ENCODE data around the gene PTPRE.
"Not testable (repeated sequence)": the region's sequence is repeated elsewhere in the genome, so short reads cannot be mapped to it uniquely, and the experiment has no call there.

PTPRE gene

DNA sequence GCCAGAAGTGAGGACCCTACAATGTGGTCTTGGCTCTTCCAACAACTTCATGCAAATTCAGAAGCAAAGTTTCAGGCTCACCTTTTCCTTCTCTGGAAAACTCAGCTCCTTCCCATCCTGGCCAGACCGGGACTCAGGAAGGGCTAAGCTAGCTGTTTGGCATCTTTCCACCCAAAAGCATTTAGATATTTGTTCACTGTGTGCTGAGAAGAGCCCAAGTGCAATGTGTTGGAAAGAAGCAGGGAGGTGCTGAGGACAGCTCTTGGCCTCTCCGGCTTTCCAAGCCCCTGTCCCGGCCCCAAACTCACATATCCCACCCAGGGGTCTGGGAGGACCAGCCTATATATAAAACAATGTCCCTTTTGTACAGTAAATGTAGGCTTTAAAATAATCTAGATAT is 174.8 kb downstream of the PTPRE start:
- no peak for DNase-seq

DNA sequence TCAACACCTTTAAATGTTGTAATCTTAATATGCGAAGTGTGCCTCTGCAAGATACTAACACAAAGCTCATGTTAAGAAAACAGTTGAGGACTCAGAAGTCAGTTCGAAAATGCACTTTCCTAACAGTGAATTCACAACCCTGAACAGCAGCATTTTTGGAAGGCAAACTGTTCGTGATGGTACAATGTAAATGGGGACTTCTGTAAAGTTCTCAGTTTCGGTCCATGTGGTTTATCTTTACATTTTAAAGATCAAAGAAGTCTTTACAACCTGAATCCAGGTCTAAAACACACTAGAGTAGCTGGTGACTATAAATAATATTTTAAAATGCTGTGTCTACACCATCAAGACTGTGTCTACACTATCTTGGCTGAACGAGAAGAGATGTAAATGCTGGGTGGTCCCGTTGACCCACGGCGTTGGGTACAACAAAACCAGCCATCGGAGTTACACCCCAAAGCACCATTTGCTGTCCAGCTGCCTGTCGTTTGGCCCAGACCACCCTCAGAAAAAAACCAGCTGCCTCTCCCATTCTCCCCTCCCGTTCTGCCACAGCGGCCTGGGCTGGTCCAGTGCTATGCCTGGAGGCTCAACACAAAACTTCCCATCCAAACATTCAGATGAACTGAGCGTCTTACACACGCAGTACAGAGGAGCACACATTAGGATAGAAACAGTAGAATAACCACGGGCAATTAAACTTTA is 176.4 kb downstream of the PTPRE start:
- DNase-seq = no peak

- no peak for DNase-seq
These were observed 177.5 kb downstream of the PTPRE start for GRCh38 chr10:128084364-128084763.

DNA sequence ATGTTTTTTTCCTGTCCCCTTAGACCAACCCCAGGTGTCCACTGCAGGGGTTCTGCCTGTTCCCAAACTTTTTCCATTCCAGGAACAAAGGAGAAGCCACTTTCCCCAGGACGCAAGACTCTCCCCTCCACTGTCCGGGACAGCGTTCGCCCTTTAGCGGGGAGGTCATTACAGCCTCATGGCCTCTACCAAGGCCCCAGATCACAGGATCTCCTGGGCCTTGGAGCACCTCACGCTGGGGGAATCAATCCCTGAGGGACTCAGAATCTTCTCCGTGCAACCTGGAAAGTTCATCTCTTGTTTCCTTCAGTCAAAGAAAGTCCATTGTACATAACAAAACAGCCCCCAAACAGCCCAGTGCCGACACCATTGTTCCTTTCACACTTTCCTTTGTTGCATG is 178.1 kb downstream of the PTPRE start:
- DNase-seq = no peak

DNA sequence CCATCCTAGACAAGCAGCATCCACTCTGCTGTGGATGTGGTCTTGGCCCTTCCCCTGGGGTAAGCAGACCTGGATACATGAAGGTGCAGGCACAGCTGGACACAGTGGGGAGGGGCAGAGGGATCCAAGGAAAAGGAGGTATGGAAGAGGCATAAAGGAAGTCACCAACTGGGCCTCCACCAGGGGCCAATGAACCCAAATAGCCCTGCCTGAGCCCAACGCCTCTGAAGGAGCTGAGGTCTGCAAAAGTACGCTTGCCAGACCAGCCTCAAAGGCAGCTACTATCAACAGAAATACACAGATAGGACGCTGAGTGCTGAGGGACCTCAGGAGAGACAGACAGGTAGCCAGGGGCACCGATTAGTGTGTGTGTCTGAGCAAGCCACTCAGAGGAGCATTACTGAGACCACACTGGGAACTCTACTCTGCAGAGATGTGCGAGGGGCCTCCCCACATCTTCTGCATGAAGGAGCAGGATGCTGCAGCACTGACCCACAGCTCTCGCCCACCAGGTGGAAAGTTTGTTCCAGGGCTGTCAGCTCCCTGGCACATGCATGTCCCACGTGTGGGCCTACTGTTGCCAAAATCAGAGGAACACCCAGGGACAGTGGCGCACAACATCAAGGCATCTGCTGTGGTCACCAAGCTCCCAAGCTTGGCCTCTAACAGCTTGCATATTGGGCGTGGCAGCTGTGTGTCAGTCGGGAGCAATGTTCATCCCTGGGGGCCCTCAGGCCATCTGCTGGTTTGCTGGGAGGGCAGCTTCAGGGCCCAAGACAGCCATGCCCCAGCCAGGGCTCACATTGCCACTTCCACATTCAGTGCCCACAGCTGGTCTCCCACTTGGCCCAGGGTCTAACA is 179.3 kb downstream of the PTPRE start:
- no peak for DNase-seq

DNA sequence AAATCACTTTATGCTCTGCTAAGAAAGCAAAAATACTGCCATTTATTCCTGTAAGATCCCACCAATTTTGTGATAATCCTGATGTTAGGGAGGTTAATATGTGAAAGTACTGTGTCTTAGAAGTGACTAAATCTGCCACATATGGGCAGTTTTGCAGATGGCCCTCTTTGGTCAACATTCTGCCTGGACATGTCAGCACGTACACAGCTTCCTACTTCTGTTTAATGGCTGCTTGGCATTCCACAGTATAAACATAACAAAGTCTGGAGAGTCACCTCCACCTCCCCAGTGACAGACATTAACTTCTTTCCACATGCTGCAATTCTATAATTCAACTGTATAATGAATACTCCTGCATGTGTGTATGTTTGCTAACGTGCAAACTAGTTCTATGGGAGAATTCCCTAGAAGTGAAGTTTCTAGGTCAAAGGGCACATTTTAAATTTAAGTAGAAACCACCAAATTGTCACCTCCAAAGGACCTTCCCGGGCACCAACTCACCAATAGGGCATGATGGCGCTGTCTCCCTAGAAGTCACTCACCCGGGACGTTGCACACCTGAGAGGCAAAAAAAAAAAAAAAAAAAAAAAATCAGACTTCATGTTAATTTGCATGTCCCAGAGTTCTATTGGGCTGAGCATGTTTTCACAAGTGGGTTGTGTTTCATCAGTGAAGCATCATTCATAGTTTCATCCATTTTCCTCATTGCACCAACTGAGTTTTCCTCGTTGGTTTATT is 180.4 kb downstream of the PTPRE start:
- DNase-seq = no peak

DNA sequence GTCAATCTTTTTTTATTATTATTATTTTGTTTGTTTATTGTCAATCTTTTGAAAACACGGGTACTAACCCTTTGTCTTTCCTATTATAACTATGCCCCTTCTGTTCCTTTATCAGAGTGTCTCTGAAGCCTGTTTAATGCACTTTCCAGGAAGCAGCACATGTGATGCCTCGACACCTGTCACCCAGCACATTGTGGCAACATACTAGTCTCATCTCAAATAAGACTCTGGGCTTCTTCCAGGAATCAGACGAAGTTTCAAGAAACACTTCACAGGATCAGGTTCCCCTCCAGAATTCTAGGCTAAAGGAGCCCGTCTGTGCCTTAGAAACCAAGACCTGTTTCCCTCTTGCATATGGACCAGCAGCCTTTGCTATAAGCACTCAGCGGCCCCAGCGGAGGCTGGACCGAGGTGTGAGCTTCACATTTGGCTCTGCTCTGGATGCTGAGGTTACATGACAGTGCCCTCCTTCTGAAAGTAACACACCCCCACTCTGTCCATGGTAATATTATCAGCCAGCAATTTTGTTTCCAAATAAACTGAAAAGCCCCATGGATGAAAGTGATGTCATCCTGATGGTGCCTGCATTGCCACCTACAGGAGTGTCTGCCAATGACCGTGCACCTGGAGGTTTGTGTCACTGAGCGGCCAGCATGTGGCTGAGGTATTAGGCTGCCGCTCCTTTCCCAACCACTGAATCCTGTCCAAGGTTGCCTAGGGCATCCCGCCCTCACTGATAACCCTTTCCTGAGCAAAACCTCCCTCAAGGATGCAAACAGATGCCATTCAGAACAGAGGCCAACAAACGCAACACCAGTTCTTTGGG is 181.2 kb downstream of the PTPRE start:
- DNase-seq = peak in 1 of 2 donors; percentile 24

DNA sequence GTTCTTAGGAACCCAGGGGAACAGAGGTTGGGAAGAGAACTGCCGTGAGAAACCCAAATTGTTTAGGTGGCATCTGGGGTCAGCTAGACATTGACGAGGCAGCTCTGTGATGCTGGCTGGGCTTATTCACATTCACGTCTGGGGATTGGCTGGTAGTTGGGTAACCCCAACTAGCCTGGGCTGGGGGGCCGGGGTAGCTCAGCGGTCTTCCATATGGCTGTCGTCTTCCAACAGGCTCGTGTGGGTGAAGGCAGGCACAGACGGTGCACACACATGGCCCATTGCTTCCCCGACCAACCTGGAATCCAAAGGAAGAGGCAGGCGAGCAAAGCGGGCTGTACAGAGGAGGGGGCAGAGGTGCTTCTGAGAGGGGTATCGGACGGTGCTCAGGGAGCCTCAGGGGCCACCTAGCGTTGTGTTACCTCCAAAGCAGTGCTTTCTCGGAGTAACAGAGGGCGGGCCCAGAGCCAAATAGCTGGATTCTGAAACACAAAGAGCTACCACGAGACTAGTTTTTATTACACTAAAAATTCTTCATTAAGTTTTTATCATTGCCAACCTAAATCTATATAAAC is 184.8 kb downstream of the PTPRE start:
- no peak for DNase-seq

DNA sequence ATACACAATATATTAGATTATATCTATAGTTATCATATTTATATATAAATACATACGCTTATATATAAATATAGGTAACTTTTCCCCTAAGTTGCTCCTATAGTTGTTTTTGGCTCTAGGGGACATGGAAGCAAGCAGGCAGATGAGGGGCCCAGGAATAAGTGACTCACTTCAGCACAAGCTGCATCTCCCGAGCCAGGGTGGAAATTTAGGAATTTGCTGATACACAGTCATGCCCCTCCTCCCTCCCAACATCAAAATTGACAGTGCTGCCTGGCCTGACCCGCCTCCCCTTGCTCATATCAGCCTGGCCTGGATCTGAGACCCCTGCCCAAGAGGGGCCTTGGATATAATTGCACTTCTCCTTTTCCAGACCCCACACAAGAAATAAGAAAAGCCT is 185.6 kb downstream of the PTPRE start:
- no peak for DNase-seq

GRCh38 chr10:128094596-128094995 is 187.7 kb downstream of the PTPRE start:
- not testable (repeated sequence) for DNase-seq

DNA sequence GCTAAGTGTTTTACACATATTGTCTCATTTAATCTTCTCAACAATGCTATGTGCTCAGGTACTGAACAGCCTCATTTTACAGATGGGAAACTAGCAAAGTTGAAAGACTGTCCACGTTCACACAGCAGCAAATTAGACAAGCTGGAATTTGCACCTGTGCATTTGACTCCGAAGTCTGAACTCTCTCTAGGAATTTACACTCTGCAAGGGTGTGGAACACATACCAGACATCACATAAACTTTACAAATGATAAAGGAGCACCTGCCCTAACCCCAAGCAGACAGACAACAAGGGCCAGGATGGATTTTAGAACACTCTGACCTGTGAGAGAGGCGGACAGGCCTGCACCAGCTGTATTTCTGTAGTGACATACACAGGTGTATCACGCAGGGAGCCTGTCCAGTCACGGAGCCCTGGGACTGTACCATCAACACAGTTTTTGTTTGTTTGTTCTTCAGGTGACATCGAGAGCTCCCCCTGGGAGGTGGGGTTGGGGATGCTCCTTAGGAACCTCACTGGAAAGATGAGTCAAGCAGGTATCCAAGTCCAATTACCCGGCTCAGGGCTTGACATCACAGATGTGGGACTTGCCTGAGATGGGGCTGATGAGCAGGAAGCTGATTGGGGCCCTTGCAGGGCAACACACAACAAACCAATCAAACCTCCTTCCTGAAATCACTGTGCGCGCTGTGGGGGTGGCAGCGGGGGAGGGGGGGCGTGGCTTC is 188.3 kb downstream of the PTPRE start:
- DNase-seq = peak; percentile 39 to 40

DNA sequence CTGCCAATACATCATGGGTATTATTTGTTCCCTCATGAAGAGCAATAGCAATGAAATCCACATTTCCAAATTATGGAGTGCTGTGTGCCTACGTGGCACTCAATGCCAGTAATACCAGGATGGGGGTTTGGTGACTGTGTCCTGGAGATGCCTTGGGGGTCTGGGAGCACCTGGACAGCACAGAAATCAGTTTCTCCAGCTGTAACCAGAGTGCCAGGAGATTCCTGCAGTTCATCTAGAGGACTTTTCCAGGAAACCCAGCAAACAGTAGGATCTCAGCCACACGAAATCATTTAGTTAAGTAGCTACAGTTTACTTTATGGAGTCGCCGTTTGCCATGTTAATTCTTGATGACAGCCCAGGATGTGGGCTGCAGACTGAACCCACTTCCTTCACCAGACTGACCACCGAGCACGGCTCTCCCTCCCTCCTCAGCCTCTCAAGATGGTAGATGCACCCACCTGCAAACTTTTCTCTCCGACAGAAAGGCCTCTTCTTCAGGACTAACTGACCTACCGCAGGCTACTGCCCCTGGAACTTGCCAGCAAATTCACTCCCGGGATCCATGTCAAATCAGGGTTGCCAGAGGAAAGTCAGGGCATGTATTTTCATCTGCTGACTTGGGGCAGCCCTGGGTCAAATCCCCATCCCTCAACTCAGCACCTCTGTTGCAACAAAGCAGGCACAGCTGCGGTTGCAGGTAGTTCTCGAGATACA is 189.0 kb downstream of the PTPRE start:
- no peak for DNase-seq

- peak in 1 of 2 donors; percentile 17 for DNase-seq
These were observed 189.7 kb downstream of the PTPRE start for GRCh38 chr10:128096486-128097199.

DNA sequence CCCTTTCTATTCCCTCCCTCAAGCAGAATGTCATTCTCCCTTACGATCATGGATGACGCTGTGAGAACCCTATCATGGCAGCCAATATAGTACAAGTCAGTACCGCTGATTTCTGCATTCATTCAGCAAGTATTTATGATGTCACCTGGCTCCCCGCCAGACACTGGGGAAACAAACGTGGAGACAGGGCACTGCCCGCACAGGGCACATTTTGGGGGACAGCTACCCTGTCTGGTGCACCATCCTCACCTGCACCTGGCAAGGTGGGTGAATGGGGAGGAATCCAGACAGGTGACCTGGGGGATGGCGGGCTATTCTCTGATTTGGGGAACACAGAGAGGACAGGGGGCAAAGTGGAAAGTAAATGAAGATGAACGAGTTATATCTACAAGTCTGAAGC is 190.9 kb downstream of the PTPRE start:
- no peak for DNase-seq

GRCh38 chr10:128098631-128099030 is 191.7 kb downstream of the PTPRE start:
- no peak for DNase-seq

GRCh38 chr10:128099901-128100300 is 193.0 kb downstream of the PTPRE start:
- no peak for DNase-seq

DNA sequence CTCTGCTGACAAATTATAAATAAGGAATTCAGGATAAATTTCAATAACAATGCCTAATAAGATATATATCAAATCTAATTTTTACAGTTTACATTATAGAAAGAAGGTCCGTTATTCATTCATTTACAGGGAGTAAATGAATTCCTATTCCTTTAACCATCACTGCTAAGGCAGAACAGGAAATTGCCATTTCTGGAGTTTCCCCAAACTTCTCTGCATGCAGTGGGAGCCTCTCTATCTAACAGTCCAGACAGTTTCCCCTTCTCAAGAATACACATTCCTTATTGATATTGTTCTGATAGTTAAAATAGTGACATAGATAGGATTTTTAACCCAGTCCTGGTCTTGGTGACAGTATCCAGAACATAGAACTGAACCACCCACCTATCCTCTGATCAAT is 195.0 kb downstream of the PTPRE start:
- DNase-seq = peak; percentile 42 to 68

GRCh38 chr10:128102480-128103228 is 195.8 kb downstream of the PTPRE start:
- DNase-seq = no peak

DNA sequence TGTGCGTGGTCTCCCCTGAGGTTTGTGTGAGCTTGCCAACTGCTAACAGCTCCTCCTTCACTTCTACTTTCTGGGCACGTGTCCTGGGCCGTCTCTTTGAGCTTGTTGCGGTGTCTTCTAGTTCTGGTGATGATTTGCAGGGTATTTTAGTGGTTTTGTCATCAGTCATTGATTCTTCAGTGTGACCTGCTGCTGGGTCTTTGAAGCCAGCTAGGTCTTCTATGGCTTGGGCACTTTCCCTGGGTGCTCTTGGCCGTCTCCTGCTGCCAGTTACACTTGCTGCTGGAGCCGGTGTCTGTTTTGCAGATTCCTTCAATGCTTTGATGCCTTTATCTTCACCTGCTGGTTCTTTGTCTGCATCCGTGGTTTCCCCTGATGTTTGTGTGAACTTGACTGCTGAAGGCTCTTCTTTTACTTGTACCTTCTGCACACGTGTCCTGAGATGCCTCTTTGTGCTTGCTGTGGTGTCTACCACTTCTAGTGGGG is 196.4 kb downstream of the PTPRE start:
- no peak for DNase-seq

Measured in inflammatory macrophage treated with lipopolysaccharide for 1 hour (primary cell).